ENCODE measurements around the gene LIMS1. TPM values are rescaled to one million over a fixed set of nuclear protein-coding genes. Genes with fewer than 3 reads are reported as not detected.
"Not testable (repeated sequence)": the region's sequence is repeated elsewhere in the genome, so short reads cannot be mapped to it uniquely, and the experiment has no call there.

Gene LIMS1
- total RNA-seq, 4 donors from 2014 or later = 55.5 to 87.2 (median 68.7) TPM

GRCh38 chr2:108707300-108707699 lies 173.0 kb downstream of the LIMS1 start:
- no peaks in the 10 kb centered on the region for H3K27me3 ChIP-seq
- TF ChIP-seq EP300 (IDR thresholded peaks at IDR 0.05) (no peak), CTCF (IDR thresholded peaks at IDR 0.05) (no peak), POLR2A (IDR thresholded peaks at IDR 0.05) (no peak), POLR2AphosphoS5 (IDR thresholded peaks at IDR 0.05) (no peak)
- no peaks in the 10 kb centered on the region for H3K9me3 ChIP-seq
- H3K27ac ChIP-seq = no peak overlapping the region
- no peaks in the 10 kb centered on the region for H3K36me3 ChIP-seq
- no peaks in the 10 kb centered on the region for H3K4me1 ChIP-seq
- no peak overlapping the region for H3K4me3 ChIP-seq
- DNase-seq (ENCODE audit: low spot score in 2 of 2) = no peak

- peaks cover 19% of the 10 kb centered on the region for H3K4me1 ChIP-seq
- H3K4me3 ChIP-seq; H3K27me3 ChIP-seq; H3K36me3 ChIP-seq; H3K27ac ChIP-seq; H3K9me3 ChIP-seq; DNase-seq (ENCODE audit: low spot score in 2 of 2): not testable (repeated sequence)
- 59% methylated on average over 6 of the region's 6 CpGs for WGBS
Observed at GRCh38 chr2:108716971-108717370, 182.7 kb downstream of the LIMS1 start.

- H3K4me3 ChIP-seq = peak within 1 kb of the TSS; percentile 82
- H3K4me1 ChIP-seq = peaks cover 26% of the 10 kb centered on the region
- peak within 1 kb of the TSS; percentile 97 for H3K27ac ChIP-seq
- WGBS = under 1% methylated on average over 47 of the region's 97 CpGs
- H3K9me3 ChIP-seq = no peaks in the 10 kb centered on the region
- TF ChIP-seq POLR2AphosphoS5 (IDR thresholded peaks at IDR 0.05) (peak; percentile 95 to 99 (median 96)), POLR2A (IDR thresholded peaks at IDR 0.05) (peak; percentile 20 to 95), EP300 (IDR thresholded peaks at IDR 0.05) (no peak), CTCF (IDR thresholded peaks at IDR 0.05) (no peak)
- H3K36me3 ChIP-seq = no peaks in the 10 kb centered on the region
- no peaks in the 10 kb centered on the region for H3K27me3 ChIP-seq
- DNase-seq (ENCODE audit: low spot score in 2 of 2) = peak; percentile 96 to 97
Observed at GRCh38 chr2:108719149-108720044, 185.1 kb downstream of the LIMS1 start, which contains the start of gene RANBP2. RANBP2 (plus strand) TSS chr2:108719482; CDS start chr2:108719607, 125 bp downstream.

GRCh38 chr2:108726048-108726447 lies 191.8 kb downstream of the LIMS1 start:
- H3K4me1 ChIP-seq = peaks cover 13% of the 10 kb centered on the region
- not testable (repeated sequence) for H3K9me3 ChIP-seq; DNase-seq (ENCODE audit: low spot score in 2 of 2); H3K4me3 ChIP-seq; H3K27me3 ChIP-seq; H3K27ac ChIP-seq; H3K36me3 ChIP-seq
- WGBS = 77% methylated on average over 9 of the region's 9 CpGs

- H3K4me1 ChIP-seq; H3K27ac ChIP-seq; H3K9me3 ChIP-seq; H3K4me3 ChIP-seq; DNase-seq (ENCODE audit: low spot score in 2 of 2); H3K27me3 ChIP-seq: not testable (repeated sequence)
- H3K36me3 ChIP-seq = peaks cover 50% of the 10 kb centered on the region
- WGBS = 97% methylated on average over 6 of the region's 6 CpGs
Observed at GRCh38 chr2:108734656-108735055, 200.4 kb downstream of the LIMS1 start.

Other genes starting within 250 kb of the LIMS1 start
- gene SULT1C2, start 245.6 kb upstream of the LIMS1 start, total RNA-seq = not detected
- gene SULT1C4, start 156.5 kb upstream of the LIMS1 start, total RNA-seq = 1 to 10 TPM in 1 of 4 donors, under 1 TPM in 2, not detected in 1; 0.34 to 1.5 (median 0.48) TPM
- gene GCC2, start 85.3 kb upstream of the LIMS1 start, total RNA-seq = 10 to 100 TPM; 11.0 to 46.7 (median 16.5) TPM
- gene RANBP2, start 185.0 kb downstream of the LIMS1 start, total RNA-seq = 10 to 100 TPM; 53.3 to 87.4 (median 68.4) TPM